HG02798 (cell line): ENCODE results near the gene PLA2G4A.

Experiments
- ATAC-seq: cut with Tn5 transposase; IDR thresholded peaks from one replicate; pipeline ENCODE4 v1.9.1; 2021; ENCODE audit warnings: mild to moderate bottlenecking; ENCODE audit not compliant: unreplicated experiment, poor library complexity

Gene PLA2G4A

GRCh38 chr1:186865857-186866256 is 37.1 kb downstream of the PLA2G4A start:
- ATAC-seq, result no peak

DNA sequence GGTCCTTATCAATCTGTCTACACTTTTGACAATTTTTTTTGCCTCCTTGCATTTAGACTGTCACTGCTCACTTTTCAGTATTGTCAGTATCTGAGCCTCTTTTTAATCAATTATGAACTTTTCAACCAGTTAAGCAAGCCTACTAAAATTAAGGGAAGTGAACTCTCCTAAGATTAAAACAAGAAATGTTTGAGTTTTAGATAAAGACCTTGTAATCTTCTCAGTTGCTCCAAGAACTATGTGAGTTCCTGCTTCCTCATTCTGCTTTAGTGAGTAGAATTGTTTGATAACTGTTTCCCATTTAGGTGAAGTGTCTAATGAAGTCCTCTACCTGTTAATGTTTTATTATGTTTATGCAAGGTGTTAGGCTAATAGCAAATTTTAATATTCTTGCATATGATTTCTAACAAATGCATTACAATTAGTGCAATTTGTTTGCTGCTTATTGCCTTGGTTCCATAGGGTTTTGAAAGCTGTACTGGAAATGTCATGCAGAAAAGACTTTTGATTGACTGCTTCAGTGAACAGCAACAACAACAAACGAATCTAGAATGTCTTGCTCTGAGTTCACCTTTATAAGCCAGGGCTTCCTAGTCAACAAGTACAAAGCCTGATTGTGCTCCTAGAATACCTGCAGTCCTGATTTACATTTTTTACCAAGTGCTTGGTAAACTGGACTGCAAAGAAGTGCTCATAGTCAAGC is 40.9 kb downstream of the PLA2G4A start:
- no peak for ATAC-seq

- ATAC-seq, result no peak
These were observed 43.0 kb downstream of the PLA2G4A start for GRCh38 chr1:186871784-186872183.

DNA sequence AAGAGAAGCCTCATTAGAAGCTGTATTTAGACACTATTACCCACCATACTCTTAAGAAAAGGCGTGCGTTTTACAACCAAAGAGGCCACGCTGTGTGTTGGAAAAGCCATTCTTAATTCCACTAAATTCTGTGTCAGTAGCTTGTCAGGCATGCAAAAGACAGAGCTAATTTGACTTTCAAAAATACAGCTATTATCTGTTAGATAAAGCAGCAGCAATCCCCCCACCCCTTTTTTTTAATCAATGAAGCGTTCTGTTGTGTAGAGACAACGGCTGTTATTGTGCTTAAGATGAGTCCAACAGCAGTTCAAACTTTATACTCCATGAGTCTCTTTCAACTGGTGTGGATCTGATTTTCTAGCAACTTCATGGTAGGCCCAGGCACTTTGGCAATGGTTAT is 43.5 kb downstream of the PLA2G4A start:
- ATAC-seq, result no peak

DNA sequence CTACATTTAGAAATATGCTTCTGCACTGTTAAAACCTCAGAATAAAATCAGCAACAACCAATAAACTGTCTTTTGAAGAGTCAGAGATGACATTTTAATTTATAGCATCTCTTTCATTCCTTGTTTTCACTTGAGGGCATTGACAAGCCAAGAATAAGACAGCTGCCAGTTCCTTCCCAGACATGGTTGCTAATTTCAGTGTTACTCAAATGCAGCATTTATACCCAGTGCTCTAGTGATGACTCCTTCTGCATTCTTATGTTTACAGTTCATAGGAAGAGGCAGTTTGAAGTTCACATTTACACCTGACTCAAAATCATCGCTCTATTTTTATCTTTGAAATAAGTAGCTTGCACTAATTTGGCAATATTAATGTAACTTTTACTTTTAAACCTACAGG is 44.9 kb downstream of the PLA2G4A start:
- no peak for ATAC-seq

DNA sequence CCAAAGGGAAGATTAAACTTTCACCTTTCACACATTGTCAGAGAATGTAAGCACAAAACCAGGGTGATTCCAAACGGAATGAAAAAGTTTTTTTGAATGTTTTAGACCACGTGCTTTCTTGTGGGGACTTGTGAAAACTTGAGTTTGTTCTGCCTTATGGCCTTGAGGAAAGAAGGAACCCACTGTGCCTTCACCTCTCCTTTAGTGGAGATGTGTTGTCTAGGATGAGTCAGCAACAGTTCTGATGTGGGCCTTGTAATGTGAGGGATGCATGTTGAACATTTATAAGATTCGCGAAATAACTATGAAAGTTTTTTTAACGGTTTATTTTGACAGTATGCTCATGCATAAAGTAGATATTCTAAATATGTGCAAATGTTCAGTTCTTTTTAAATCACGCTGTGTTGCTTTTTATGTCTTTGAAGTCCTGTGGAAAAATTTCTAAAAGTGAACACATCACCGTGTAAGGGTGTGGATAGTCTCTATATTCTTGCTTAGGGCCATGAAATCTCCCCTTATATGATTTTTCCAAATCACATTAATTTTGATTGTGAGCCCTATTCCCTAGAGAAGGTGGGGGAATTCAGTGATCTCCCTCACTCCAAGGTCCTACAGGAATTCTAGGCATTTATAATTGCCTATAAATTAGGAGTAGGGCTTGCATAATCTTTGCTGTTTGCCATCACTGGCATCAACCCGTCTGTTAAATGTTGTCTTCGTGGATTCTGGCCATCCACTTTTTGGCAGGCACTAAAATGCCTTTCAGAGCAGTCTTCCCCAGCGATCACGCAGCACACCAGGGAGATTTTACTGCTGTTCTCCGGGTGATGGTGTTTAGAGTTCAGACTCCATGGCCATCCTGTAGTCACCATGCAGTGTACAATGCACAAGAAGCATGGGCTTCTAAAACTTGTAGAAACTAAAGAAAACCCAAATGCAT is 47.4 kb downstream of the PLA2G4A start:
- no peak for ATAC-seq

DNA sequence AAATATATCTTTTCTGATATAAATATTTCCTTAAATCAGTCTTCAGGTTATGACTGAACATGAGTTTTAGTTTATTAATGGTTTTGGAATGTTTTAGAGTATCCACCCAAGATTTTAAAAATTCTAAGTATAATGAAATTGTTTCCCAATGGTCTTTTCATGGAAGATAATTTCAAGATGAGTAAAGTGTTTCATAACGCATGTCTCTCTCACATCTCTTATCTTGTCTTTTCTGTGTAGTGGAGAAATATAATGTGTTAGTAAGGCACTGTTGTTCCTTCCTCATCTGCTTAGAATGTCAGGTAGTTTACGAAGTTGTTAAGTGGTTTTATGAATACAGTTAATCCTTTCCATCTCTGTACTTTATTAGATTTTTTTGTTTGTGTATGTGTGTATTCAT is 49.6 kb downstream of the PLA2G4A start:
- ATAC-seq, result no peak

DNA sequence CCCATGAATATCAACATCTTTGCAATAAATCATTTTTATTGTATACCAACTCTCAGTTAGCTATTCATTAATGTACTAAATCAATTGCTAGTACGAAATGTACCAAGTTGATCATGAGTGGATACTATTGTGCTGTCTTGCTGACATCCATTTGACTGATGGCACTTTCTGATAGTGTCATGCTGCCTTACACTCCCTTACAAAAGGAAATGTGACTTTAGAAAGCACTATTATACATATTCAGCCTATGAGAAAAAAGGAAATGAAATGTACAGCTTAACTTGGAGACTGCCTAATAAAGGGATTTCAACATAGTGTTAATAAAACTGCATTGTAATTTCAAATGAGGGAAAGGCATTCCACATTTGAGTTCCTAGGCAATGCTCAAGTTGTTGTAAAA is 52.2 kb downstream of the PLA2G4A start:
- ATAC-seq, result no peak

DNA sequence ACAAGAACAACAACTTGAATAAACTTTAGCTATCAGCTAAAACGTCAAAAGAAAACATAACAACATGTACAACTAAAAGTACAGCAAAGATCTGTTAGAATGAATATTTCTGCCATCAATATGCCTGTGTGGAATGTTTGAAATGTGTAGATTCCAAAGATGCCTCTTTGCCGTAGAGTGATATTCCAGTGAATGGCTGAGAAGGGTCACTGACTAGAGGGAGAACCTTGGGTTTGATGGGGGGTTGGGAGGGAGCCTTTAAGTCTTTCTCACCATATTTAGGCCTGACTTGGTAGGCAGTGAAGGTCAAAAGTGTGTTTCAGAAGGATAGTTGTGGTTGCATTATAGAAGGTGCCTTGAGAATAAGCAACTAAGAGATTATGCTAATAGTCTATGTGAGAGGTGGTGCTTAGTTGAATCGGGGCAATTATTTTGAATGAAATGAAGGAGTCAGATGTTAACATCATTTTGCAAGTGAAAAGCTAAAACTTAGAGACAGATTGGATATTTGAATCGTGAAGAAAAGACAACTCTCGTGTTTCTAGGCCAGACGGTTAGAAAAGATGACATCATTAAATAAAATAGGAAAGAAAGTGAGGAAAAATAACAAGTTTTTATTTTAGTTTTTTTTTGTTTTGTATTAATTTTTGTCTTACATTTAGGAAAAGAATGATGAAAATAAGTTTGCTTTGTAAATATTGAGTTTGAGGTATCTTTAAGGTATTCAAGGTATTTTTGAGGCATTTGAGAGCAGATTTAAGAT is 53.8 kb downstream of the PLA2G4A start:
- no peak for ATAC-seq

DNA sequence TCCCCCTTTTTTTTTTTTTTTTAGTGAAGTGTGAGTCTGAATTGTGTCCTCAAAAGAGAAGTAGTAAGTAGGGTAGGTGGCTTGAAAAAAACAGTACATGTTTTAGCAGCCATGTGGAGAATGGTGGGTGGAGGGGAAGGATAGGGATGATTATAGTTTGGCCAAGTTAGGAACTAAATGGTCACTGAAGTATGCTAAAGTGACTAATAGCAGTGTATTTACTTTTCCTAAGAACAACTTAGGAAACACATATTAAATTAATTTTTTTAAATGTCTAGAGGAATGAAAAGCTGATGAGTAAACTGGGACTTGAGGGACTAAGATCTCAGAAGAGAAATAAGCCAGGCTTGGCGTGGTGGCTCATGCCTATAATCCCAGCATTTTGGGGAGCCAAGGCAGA is 55.5 kb downstream of the PLA2G4A start:
- ATAC-seq, result no peak

- ATAC-seq, result no peak
These were observed 58.5 kb downstream of the PLA2G4A start for GRCh38 chr1:186887203-186887602.

DNA sequence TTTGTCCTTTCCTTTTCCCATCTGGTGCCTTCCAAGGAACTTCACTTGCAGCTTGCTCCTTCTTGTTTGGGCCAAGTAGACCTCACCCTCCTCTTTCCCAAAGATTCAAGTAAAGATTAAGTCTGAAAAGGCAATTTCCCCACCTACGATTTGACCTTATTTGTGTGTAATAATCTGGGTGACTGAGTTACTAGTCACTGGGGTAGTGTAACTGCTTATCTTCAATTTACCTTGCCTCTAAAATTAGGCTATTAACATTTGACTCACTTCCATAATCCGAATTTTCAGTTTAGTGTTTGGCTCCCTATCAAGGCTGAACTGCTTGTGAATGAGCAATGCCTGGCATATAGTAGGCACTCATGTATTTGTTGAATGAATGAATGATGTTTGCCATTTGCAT is 59.6 kb downstream of the PLA2G4A start:
- ATAC-seq, result no peak

DNA sequence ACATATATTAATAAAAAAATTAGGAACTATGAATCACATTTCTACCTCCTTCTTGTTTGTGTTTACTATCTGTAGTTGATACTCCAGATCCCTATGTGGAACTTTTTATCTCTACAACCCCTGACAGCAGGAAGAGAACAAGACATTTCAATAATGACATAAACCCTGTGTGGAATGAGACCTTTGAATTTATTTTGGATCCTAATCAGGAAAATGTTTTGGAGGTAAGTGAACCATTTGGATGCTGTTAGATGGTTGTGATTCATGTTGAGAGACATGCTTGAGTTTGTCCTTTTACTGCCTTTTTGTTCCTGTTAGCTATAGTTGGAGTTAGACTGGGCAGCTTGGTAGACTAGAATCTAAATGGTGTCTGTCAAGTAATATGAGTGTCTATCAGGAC is 64.2 kb downstream of the PLA2G4A start:
- no peak for ATAC-seq

DNA sequence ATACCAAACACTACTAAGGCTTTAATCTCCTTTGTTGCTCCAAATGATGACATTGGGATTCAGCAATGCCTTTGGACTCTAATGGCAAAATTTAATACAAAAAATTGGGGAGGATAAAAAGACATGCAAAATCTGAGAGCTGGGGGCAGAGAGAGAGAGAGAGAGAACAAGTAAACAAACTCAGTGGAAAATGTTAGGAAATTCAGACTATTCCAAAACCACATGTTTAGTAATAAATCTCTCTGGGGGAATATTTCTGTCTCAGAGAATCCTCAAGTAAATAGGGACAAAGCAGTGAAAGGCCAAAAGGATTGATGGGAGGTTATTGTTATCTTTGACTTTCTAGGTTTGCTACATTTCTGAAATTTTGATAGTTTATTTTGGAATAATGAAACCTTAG is 65.7 kb downstream of the PLA2G4A start:
- ATAC-seq, result no peak

GRCh38 chr1:186896211-186896610 is 67.5 kb downstream of the PLA2G4A start:
- no peak for ATAC-seq

GRCh38 chr1:186897008-186897407 is 68.3 kb downstream of the PLA2G4A start:
- no peak for ATAC-seq

DNA sequence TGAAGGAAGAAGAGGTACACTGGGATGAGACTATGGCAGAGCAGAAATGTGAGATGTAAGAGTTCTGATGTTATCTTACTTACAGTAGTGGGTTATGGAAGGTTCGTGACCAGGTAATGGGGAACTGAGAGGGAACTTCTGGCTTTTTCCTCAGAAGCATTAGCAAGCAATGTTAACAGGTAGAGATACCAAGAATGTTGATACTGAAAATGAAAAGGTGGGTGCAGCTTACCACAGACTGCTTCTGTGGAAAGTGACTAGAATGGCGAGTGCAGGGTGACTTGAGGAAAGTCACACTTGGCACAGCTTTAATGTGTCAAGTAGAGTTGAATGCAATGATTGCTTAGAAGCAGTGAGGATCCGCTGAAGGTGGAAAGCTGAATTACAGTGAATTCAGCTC is 70.8 kb downstream of the PLA2G4A start:
- ATAC-seq, result peak; percentile 95

DNA sequence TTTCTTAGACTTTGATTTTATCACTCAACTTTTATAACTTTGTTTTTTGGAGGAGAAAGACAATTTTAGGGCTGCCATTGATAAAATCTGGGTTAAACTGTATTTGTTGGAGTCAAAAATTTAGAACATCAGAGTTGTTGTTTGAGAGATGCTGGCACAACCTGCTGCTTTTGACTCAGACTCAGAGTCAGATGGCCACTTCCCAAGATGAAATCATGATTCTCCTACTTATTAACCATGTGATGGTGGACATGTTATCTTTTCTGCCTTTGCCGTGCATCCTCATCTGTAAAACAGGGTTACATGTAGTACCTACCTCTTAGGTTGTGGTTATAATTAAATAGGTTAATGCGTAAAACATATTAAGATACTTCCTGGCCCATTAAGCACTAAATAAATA is 71.2 kb downstream of the PLA2G4A start:
- ATAC-seq, result no peak

GRCh38 chr1:186900539-186901237 is 71.9 kb downstream of the PLA2G4A start:
- no peak for ATAC-seq

DNA sequence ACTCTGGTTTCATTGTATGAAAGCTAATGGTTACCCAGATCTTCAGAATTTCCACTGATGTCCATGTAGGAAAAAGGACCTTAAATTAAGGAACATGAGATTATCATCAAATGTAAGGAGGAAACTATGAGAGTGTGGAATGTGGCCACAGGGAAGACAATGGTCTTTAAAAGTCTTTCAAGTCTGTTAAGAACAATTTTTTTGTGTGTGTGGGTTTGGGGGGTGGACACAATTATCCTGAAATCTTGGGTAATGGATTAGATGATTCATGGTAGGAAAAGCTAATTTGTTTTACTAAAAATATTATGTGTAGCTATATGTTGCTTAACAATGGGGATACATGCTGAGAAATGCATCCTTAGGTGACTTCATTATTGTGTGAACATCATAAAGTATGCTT is 72.9 kb downstream of the PLA2G4A start:
- ATAC-seq, result no peak
